ENCODE results near the gene STPG3. TPM values are rescaled to one million over a fixed set of nuclear protein-coding genes. Genes with fewer than 3 reads are reported as not detected.
A peak's percentile ranks its signal among the peaks of the same experiment; 100 is the strongest.

The STPG3 gene
- total and polyA plus RNA-seq, 2 of the 8 experiments (the other 6 are each of a cell fraction or from before 2014, with no cell fraction given) = not detected

DNA sequence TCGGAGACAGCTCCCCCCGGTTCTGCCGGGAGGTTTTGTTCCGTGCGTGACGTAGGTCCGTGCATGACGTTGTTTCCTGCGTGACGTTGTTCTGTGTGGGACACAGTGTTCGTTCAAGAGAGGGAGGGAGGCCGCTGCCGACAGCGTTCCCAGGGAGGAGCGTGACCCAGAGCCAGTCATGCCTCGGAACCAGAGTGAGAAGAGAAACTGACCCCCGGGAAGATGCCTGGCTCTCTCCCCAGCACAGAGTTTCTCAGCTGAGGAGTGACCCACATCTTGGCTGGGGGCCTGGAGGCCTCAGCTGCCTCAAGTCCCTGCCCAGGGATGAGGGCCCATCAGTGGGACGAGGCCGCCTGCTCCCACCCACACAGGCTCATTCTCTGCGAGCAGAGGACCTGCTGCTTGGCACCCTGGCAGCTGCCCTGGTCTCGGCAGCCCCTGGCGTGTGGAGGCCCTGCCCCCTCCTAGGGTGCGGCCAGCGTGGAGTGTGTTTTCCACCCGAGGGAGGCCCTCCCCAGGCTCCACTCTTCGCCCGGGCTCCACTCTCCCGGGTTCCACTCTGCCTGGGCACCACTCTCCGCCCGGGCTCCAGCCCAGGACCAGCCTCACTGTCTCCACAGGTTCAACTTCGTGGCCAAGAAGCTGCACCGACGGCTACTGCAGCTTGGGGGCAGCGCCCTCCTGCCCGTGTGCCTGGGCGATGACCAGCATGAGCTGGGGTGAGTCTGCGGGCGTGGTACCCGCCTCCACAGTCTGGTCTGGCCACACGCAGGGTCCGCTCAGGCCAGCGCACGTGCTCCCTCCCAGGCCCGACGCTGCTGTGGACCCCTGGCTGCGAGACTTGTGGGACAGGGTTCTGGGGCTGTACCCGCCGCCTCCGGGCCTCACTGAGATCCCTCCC lies 37.7 kb upstream of the STPG3 start:
- DNase-seq (ENCODE audit: low read depth in 1 of 2, low spot score in 2 of 2) = no peak
- no peak overlapping the region for H2BK120ac ChIP-seq (replicated peaks; ENCODE audit: low read depth, low read length)
- no peak overlapping the region for H2AFZ ChIP-seq (ENCODE audit: low read length)
- WGBS, 2 experiments (ENCODE audit: extremely low coverage in 1 of 2, insufficient coverage in 1 of 2, insufficient read length in 1 of 2, insufficient replicate concordance in 2 of 2, low coverage in 1 of 2, low lambda C conversion rate in 2 of 2, missing lambda C conversion rate in 1 of 2) = 91% methylated on average over 42 of the region's 49 CpGs; no CpG with 5 or more reads in 1 of the 2 experiments
- no peaks in the 10 kb centered on the region for H3K9me3 ChIP-seq (ENCODE audit: insufficient read depth in 2 of 2, low read depth in 1 of 2, low read length in 1 of 2)
- no peak overlapping the region for H4K91ac ChIP-seq (replicated peaks; ENCODE audit: insufficient read length, low read length)
- H2AK5ac ChIP-seq (ENCODE audit: low read depth, low read length) = no peak overlapping the region
- no peaks in the 10 kb centered on the region for H3K79me2 ChIP-seq (ENCODE audit: control insufficient read depth in 1 of 2, insufficient read depth in 2 of 2, low read length in 2 of 2)
- no peak overlapping the region for H2BK5ac ChIP-seq (ENCODE audit: low read depth, low read length)
- no peaks in the 10 kb centered on the region; the same call in 1 of the 2 replicates for H3K79me1 ChIP-seq (ENCODE audit: low read depth, low read length)
- H3K23ac ChIP-seq (ENCODE audit: insufficient read length) = no peak overlapping the region
- POLR2A ChIA-PET (ENCODE audit: partially characterized antibody) = interaction anchor here (0.9 to 69.9 kb wide), 10 partner anchors 6 to 84 kb away, joined by 3 to 1462 read pairs (median 6); partner anchors contain the start of genes ANAPC2, CYSRT1, NDOR1 and NELFB
- H3K4me2 ChIP-seq (ENCODE audit: insufficient read depth in 1 of 2, low read depth in 2 of 2, low read length in 2 of 2) = no peak overlapping the region
- H3K27ac ChIP-seq (ENCODE audit: low read depth, low read length) = no peak overlapping the region
- peaks cover 0 to 22% (median 9%) of the 10 kb centered on the region in 4 experiments; a peak in 7 of 8 replicates for H3K36me3 ChIP-seq (ENCODE audit: control insufficient read depth in 2 of 4, insufficient read depth in 4 of 4, low read length in 3 of 4)
- no peak overlapping the region for H2BK15ac ChIP-seq (ENCODE audit: low read length)
- H2BK12ac ChIP-seq (ENCODE audit: low read depth, low read length) = no peak overlapping the region
- H3K14ac ChIP-seq (ENCODE audit: insufficient read length) = no peak overlapping the region
- CTCF ChIA-PET (ENCODE audit: partially characterized antibody) = interaction anchor here (0.5 to 4.0 kb wide), 20 partner anchors 9 to 188 kb away, joined by 3 to 31 read pairs (median 4); partner anchors contain the start of genes ANAPC2, CYSRT1, RNF208 and RNF224
- H3K23me2 ChIP-seq (ENCODE audit: low read depth, low read length) = no peaks in the 10 kb centered on the region
- no peak overlapping the region for H3K56ac ChIP-seq (replicated peaks; ENCODE audit: insufficient read length, low read depth, low read length)
- H4K20me1 ChIP-seq (replicated peaks in 1 of 2; ENCODE audit: control insufficient read depth in 1 of 2, insufficient read depth in 2 of 2, low read length in 2 of 2) = peaks cover 0 to 14% of the 10 kb centered on the region in 2 experiments
- H3K18ac ChIP-seq (ENCODE audit: extremely low read depth, low read length) = no peak overlapping the region
- no peak overlapping the region for H3K4me3 ChIP-seq (ENCODE audit: extremely low read depth in 1 of 4, insufficient read depth in 2 of 4, low read depth in 3 of 4, low read length in 4 of 4)
- H3K9ac ChIP-seq (replicated peaks in 1 of 4; ENCODE audit: extremely low read depth in 1 of 4, low read depth in 3 of 4, low read length in 3 of 4) = no peak overlapping the region
- no peak overlapping the region for H4K5ac ChIP-seq (ENCODE audit: insufficient read length, low read depth, low read length)
- H3K27me3 ChIP-seq (replicated peaks in 1 of 4; ENCODE audit: control insufficient read depth in 3 of 4, extremely low read depth in 1 of 4, insufficient read depth in 3 of 4, low read length in 3 of 4) = no peaks in the 10 kb centered on the region
- H2BK20ac ChIP-seq (ENCODE audit: low read length) = no peak overlapping the region
- H3K4me1 ChIP-seq (replicated peaks in 1 of 4; ENCODE audit: control insufficient read depth in 3 of 4, insufficient read depth in 4 of 4, low read length in 3 of 4) = peaks cover 0 to 6% (median 4%) of the 10 kb centered on the region in 4 experiments; a peak in 5 of 7 replicates
- FAIRE-seq = no peak
- H4K8ac ChIP-seq (ENCODE audit: extremely low read depth, insufficient read depth, low read length) = no peak overlapping the region
- no peak overlapping the region for H3K4ac ChIP-seq (replicated peaks; ENCODE audit: insufficient read length, low read depth, low read length)
- peak; percentile 36 to 51; a peak in 3 of 4 replicates for TF ChIP-seq RAD21 (IDR thresholded peaks at IDR 0.05 in 1 of 2, conservative IDR thresholded peaks at IDR 0.05 in 1 of 2; ENCODE audit: low read depth in 2 of 2, low read length in 2 of 2)
- no peak for TF ChIP-seq BCL11A (IDR thresholded peaks at IDR 0.05; ENCODE audit: low read depth in 2 of 2, low read length in 2 of 2)
- no peak for TF ChIP-seq TCF12 (IDR thresholded peaks at IDR 0.05; ENCODE audit: low read depth, low read length)
- TF ChIP-seq, protein P1, sequence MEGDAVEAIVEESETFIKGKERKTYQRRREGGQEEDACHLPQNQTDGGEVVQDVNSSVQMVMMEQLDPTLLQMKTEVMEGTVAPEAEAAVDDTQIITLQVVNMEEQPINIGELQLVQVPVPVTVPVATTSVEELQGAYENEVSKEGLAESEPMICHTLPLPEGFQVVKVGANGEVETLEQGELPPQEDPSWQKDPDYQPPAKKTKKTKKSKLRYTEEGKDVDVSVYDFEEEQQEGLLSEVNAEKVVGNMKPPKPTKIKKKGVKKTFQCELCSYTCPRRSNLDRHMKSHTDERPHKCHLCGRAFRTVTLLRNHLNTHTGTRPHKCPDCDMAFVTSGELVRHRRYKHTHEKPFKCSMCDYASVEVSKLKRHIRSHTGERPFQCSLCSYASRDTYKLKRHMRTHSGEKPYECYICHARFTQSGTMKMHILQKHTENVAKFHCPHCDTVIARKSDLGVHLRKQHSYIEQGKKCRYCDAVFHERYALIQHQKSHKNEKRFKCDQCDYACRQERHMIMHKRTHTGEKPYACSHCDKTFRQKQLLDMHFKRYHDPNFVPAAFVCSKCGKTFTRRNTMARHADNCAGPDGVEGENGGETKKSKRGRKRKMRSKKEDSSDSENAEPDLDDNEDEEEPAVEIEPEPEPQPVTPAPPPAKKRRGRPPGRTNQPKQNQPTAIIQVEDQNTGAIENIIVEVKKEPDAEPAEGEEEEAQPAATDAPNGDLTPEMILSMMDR (IDR thresholded peaks at IDR 0.05; ENCODE audit: control extremely low read depth in 1 of 3, insufficient read depth in 1 of 3, low read depth in 1 of 3, low read length in 3 of 3) = peak in 2 of 3 experiments; percentile 44 to 61; a peak in 2 of 4 replicates
- no peak for TF ChIP-seq BACH1 (IDR thresholded peaks at IDR 0.05; ENCODE audit: low read length)
- TF ChIP-seq POLR2AphosphoS5 (IDR thresholded peaks at IDR 0.05; ENCODE audit: low read depth, low read length) = no peak
- TF ChIP-seq, protein P2, sequence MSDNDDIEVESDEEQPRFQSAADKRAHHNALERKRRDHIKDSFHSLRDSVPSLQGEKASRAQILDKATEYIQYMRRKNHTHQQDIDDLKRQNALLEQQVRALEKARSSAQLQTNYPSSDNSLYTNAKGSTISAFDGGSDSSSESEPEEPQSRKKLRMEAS (IDR thresholded peaks at IDR 0.05) = 0 out of 2 replicates have a peak, but pooled peaks have one; percentile 29

Data from H1 (cell line).